Ishikawa (cell line): ENCODE results near the gene B3GALT4.

Experiments
- EP300 ChIP-seq: IDR thresholded peaks from 2 replicates; pipeline ENCODE4 v1.6.1; 2012; ENCODE audit warnings: borderline replicate concordance
- FOXM1 ChIP-seq: IDR thresholded peaks from 2 replicates; pipeline ENCODE4 v1.6.1; 2012; ENCODE audit warnings: low read depth, borderline replicate concordance
- RAD21 ChIP-seq: IDR thresholded peaks from 2 replicates; pipeline ENCODE4 v1.6.1; 2012; ENCODE audit warnings: low read depth
- TAF1 ChIP-seq: IDR thresholded peaks from 2 replicates; pipeline ENCODE4 v1.6.1; 2012; ENCODE audit warnings: low read depth, mild to moderate bottlenecking
- TEAD4 ChIP-seq: IDR thresholded peaks from 2 replicates; pipeline ENCODE4 v1.6.1; 2012
- YY1 ChIP-seq: IDR thresholded peaks from 2 replicates; pipeline ENCODE4 v1.6.1; 2012; ENCODE audit warnings: low read depth

DNA sequence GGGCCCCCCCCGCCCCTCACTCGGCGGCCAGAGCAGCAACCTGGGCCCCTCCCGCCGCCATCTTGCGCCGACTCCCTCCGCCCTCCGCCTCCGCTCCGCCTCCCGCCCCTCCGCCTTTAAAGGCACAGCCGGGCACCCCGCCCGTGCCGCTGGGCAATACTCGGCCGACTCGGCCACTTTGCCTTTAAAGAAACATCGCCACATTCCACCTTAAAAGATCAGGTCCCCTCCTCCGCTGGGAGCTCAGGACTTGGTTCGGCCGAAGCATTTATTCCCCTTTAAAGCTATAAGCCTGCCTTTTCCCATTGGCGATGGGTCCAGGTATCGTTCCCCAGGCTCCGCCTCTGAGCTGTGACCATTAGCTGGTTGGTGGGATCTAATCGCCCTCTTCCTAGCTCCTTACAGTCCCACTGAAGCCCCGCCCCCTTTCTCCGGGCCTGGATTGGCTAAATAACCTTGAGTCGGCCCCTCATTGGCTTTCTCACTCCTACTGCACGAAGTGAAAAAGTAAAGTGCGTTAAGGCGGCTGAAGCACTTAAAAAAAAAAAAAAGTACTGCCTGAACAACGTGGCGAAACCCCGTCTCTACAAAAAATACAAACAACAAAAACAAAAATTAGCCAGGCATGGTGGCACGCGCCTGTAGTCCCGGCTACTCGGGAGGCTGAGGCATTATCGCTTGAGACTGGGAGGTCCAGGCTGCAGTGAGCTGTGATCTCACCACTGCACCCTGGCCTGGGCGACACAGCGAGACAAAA is 40.9 kb downstream of the B3GALT4 start, which contains the start of gene ZBTB22:
- TF ChIP-seq TAF1: no peak; the same call in 1 of the 2 replicates
- no peak for TF ChIP-seq RAD21
- peak; percentile 62 for TF ChIP-seq TEAD4
- peak; percentile 90 for TF ChIP-seq YY1
- no peak for TF ChIP-seq EP300
- TF ChIP-seq FOXM1: peak; percentile 36; the same call in 1 of the 2 replicates
